Superior temporal gyrus (tissue), 1 donor: ENCODE measurements around the gene ATG16L1.
A peak's percentile ranks its signal among the peaks of the same experiment; 100 is the strongest.

Source experiments
- DNase-seq: peaks from one replicate; pipeline ENCODE4 v3.0.0-alpha.2; 2016; ENCODE audit errors: extremely low spot score

The ATG16L1 gene

GRCh38 chr2:233251306-233252116 lies at the start of gene ATG16L1:
ATG16L1 (plus strand) TSS chr2:233251673; CDS start chr2:233251828, 155 bp downstream.
- DNase-seq, result peak; percentile 98

- DNase-seq, result no peak
Observed at GRCh38 chr2:233202531-233202944, 48.9 kb upstream of the ATG16L1 start.

DNA sequence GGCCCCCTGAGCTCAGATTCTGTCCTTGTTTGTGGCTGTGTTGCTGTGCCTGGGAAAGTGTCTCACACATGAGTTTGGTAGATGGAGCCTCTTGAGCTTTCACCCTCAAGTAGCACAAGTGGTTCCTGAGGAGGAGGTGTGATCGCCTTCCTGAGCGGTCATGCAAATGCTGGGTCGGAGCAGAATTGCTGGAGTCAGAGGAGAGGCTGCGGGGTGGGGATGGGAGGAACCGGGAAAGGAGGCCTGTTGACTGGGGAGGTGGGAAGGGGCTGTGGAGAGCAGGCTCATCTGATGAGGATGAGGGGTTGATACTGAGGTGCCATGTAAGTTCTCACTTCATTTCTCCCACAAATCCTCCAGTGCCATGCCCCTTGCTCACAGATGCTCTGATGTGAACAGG lies 48.4 kb upstream of the ATG16L1 start:
- no peak for DNase-seq

GRCh38 chr2:233204286-233204936 lies 47.1 kb upstream of the ATG16L1 start:
- no peak for DNase-seq

DNA sequence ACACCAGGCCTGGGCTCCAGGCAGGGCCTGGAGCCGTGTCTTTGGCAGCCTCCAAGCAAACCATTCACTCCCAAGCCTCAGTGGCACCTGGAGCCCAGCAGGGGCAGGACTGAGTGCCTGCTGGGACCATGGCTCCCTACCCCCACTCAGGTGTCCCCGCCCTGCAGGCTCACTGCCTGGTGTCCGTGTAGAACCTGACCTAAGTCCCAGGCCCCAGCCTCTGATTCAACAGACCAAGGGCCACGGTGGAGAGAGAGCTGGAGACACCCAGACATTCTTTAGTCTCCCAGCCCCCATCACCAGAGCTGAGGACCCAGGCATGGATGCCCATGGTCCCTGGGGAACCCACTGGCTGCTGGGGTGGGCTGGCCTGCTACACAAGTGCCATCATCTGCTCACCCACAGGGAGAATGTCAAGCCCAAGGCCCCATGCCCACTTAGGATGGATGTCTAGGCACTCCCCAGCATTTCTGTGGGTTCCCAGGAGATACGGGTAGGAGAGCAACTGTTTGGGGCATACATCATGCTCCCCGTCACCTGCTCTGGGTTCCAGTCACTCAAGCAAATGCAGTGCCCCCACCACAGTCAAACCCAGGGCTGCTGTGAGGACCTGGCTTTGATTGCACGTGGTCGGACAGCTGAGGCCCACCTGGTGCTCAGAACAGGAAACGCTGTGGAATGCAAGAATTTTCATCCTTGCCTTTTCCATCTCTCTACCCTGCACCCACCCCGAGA lies 42.9 kb upstream of the ATG16L1 start:
- DNase-seq, result no peak

DNA sequence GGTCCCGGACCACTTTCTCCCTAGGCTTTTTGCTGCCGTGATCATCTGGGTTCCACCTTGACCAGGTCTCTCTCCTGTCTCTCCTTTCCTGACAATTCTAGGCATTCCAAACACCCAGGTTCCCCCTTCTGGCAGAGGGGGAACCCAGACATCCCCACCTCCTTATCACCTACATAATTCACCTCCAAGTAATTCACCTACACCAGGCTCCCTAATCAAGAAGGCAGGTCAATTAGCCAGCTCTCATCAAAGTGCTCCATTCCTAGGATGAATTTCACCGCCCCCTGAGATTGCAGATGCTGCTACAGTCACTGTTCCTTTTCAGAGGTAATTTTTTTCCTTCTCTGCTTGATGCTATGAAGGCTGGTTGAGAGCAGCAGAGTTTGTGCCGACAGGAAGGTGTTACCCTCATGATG lies 42.3 kb upstream of the ATG16L1 start:
- no peak for DNase-seq

DNA sequence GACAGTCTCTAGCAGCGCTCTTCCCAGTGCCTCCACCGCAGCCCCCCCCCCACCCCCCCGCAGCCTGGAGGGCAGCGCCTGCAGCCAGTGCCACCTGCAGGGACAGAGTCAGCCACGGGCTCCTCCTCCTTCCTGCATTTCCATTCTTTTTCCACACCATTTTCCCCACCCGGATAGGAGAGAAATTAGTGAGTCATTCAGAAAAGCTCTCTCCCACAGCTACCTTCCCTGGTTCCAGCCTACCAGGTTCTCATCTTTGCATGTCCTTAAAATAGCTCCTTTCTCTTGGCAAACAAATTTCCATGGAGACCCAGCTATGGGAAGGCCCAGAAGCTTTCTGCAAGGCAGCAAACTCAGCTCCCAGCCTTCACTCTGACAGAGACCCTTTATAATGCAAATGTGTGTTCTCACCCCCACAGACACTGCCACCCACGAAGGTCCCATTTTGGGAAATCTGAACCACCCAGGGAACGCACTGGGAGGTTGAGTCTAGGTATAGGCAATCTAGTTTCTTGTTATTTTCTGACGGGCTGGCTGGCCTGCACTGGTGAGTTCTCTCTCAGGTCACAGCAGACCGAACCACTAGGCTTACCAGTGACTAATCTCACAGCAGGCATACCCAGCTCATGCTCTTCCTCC lies 41.8 kb upstream of the ATG16L1 start:
- DNase-seq, result peak; percentile 66

DNA sequence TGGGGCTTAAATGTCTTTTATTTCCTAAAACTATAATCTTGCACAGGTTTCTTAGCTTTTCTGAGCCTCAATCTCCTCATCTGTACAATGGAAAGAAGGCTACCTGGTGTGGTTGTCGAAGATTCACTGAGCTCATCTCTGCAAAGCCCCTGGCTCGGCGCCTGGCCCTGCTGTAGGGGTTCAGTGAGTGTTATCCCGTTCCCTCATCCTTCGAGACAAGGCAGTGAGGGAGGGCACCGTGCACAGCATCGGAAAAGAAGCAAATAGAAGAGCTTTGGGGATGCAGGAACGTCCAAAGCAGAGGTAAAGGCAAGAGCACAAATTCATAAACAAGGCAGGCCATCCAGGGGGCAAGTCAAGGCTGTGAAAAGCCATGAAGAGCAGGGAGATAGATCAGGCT lies 41.2 kb upstream of the ATG16L1 start:
- no peak for DNase-seq

DNA sequence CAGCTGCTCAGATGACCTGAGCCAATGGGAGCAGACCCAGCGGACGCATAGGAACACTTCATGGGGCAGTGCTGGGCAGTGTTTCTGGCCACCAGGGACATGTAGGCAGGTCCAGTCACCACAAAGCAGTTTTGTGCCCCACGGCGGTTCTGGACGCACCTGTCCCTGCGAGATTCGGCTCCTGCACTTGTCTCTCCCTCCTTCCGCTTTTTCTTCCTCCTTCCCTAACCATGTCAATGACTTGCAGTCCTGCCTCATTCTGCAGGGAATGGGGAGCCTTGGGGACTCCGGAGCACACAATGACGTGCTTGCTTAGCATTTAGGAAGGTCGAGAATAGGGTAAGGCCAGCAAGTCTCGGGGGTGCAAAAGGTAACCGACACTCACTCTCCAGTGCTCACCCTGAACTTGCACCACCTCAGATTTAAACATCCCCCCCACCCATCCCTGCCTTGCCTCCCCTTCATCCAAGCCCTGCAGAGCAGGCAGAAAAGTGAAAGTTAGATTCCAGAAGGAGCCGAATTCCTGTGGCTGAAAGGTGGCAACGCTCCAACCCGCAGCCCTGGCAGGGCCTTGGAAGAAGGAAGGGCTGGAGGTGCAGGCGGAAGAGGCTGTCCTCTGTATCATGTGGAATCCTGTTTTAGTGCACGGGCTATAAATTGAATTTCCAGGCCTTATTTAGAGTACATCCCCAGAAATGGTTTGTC lies 40.5 kb upstream of the ATG16L1 start:
- DNase-seq, result peak; percentile 47

DNA sequence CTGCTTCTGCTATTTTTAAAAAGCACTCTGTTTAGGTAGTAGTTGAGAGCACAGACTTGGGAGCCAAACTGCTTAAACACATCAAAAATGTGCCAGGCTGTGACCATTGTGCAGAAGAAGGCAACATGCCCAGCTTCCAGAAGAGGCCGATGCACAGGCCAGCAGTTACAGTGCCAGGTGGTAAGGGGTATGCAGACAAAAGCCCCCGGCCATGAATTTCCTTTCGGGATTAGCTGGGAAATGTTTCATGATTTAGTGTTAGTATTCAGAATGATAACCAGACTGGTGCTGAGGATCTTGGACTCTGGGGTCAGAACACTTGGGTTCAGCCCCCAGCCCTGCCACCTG lies 40.0 kb upstream of the ATG16L1 start:
- no peak for DNase-seq

GRCh38 chr2:233213011-233213410 lies 38.5 kb upstream of the ATG16L1 start:
- no peak for DNase-seq

- DNase-seq, result no peak
Observed at GRCh38 chr2:233213975-233214374, 37.5 kb upstream of the ATG16L1 start.

GRCh38 chr2:233217892-233218377 lies 33.5 kb upstream of the ATG16L1 start:
- DNase-seq, result no peak

DNA sequence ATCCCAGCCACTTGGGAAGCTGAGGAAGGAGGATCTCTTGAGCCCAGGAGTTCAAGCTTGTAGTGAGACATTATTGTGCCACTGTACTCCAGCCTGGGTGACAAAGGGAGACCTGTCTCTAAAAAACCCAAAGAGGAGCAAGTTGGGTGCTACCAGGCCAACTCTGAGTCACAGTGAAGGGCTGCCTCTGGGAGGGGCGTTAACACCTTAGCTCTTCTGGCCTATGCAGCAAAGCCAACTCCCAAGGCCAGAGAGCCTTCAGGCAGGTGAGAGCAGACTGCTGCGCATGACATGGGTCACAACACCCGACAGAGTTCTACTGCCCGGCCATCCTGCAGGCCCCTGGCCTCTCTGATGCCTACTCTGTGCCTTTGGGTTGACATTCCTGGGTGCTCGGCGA lies 32.6 kb upstream of the ATG16L1 start:
- DNase-seq, result no peak

- DNase-seq, result no peak
Observed at GRCh38 chr2:233219848-233220247, 31.6 kb upstream of the ATG16L1 start.

DNA sequence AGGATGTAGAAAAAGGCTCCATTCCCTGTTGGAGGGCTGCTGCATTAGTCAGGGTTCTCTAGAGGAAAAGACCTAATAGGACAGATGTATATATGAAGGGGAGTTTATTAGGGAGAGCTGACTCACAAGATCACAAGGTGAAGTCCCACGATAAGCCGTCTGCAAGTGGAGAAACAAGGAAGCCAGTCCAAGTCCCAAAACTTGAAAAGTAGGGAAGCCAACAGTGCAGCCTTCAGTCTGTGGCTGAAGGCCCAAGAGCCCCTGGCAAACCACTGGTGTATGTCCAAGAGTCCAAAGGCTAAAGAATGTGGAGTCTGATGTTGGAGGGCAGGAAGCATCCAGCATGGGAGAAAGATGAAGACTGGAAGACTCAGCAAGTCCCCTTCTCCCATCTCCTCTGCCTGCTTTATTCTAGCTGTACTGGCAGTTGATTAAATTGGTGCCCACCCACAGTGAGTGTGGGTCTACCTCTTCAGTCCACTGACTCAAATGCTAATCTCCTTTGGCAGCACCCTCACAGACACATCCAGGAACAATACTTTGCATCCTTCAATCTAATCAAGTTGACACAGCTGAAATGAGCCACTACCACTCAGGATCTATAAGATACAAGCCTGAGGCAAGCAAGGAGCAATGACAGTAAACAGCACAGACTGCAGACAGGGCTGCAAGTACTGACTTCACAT lies 30.0 kb upstream of the ATG16L1 start:
- no peak for DNase-seq

DNA sequence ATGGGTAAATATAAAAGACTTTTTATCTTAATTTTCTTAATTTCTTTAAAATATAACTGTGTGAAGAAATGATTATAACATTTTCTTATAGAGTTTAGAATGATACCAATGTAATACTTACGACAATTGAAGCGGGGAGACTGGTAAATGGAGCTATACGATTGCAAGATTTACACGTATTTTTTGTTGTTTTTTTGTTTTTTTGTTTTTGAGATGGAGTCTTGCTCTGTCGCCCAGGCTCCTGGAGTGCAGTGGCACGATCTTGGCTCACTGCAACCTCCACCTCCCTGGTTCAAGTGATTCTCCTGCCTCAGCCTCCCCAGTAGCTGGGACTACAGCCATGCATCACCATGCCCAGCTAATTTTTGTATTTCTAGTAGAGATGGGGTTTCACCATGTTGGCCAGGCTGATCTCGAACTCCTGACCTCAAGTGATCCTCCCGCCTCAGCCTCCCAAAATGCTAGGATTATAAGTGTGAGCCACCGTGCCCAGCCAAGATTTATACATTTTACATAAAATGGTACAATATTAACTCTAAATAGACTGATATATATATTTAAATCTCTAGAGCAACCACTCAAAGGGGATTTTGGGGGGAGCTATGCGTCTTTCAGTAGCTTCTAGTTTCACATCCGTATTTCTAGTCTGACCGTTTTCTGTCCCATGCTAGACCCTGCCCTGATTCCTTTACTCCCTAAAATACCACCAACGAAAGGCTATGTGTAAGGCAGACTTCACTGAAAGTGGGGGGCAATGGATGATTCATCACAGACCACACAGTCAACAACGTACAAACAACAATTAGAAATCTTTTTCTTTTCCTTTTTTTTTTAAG lies 28.2 kb upstream of the ATG16L1 start:
- DNase-seq, result no peak

DNA sequence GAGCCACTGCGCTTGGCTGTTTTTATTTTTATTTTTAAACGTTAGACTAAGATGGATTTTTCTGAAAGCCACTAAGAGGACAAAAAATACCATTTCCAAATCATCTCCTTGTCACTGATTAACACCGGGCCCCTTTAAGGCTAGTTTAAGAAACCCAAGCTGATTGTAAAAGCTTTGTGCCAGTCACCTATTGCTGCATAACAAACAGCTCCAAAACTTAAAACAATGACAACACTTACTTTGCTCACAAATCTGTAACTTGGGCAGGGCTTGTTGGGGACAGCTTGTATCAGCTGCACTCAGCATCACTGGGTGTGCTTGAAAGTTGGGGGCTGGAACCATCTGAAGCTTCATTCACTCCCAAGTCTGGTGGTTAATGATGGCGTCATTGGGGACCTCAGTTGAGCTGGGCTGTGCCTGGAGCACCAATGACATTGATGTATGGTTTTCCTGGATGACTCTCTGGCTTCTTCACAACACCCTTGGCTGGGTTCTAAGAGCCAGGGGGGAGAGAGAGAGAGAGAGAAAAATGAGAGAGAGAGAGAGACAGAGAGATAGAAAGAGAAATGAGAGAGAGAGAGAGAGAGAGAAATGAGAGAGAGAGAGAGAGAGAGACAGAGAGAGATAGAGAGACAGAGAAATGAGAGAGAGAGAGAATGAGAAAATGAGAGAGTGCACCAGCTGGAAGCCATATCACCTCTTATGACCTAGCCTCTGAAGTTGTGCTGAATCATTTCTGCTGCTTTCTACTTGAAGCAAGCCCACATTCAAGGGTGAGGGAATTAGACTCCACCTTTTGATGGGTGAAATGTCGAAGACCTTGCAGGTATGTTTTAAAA lies 26.0 kb upstream of the ATG16L1 start:
- DNase-seq, result no peak

DNA sequence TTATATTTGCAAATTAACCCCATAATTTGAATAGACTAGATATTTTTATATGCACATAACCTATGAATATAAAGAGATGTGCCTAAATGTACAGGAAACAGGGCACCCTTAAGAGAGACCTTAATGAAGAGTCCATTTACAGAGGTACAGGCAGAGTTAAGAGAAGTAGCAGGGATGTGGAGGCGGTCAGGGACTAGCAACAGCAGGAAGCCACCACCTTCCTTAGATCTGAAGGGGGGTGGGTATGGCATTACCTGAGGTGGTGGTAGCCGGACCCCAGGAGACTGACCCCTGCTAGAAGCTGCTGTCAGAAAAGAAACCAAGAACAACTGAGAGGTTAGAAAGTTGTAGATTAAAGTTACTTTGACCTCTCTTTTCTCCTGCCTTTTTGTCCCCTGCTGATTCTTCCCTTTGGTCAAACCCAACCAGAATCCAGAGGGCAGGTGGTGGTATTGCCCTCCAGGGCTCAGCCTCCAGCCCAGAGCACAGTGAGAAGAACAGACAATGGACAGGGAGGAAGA lies 24.9 kb upstream of the ATG16L1 start:
- no peak for DNase-seq
